Endothelial cell of umbilical vein (primary cell): Measurements from ENCODE around the gene SIPA1L2. TPM values are rescaled to one million over a fixed set of nuclear protein-coding genes. Genes with fewer than 3 reads are reported as not detected.
A peak's percentile ranks its signal among the peaks of the same experiment; 100 is the strongest.

Experiments
- BruUV-seq: library from RNA; stranded (reverse); fragments of 400-500 nt; replicated peaks from 2 replicates; lab custom pipeline; 2021; lab: Mats Ljungman, UMichigan
- CTCF ChIA-PET: fragments of 300-600, 350-600 bp; sonication (Branson Sonifier 250); formaldehyde crosslinking; loops from one replicate; lab custom pipeline; 2021; ENCODE audit warnings: antibody characterized with exemption, inconsistent platforms; lab: Charles Lee
- POLR2A ChIA-PET: fragments of 300-600, 350-600 bp; sonication (Branson Sonifier 250); formaldehyde crosslinking; loops from one replicate; lab custom pipeline; 2021; ENCODE audit warnings: antibody characterized with exemption, inconsistent platforms; lab: Charles Lee
- DNase-seq: peaks from one replicate; pipeline ENCODE4 v3.0.0-alpha.2; 2011; ENCODE audit warnings: low read depth, low spot score
- FAIRE-seq: peaks from 2 replicates; lab custom pipeline; 2011; peaks lifted over from hg19 to GRCh38; lab: Jason Lieb, UNC
- H2AFZ ChIP-seq: 2 replicates; pipeline ENCODE4 v1.6.0; 2012; ENCODE audit warnings: low read depth, low read length, control low read depth, inconsistent platforms
- H3K27ac ChIP-seq: 2 replicates; pipeline ENCODE4 v1.5.1; 2011; ENCODE audit warnings: low read depth, mild to moderate bottlenecking, control low read depth, low read length, moderate library complexity; ENCODE audit not compliant: insufficient read depth
- H3K27me3 ChIP-seq, 2 experiments: 2 replicates each; pipeline versions ENCODE4 v1.6.0 to v1.6.1; 2011; ENCODE audit warnings: low read length in 2 of 2, mixed read lengths in 1 of 2; ENCODE audit not compliant: control insufficient read depth in 2 of 2, insufficient read depth in 2 of 2
- H3K36me3 ChIP-seq, 2 experiments: 2 replicates in 1 of 2; 3 replicates in 1 of 2; pipeline ENCODE4 v1.5.1; 2011; ENCODE audit warnings: low read length in 2 of 2, mild to moderate bottlenecking in 1 of 2, moderate library complexity in 1 of 2; ENCODE audit not compliant: control insufficient read depth in 2 of 2, insufficient read depth in 2 of 2; ENCODE audit errors: extremely low read depth in 1 of 2
- H3K4me1 ChIP-seq: 3 replicates; pipeline ENCODE4 v1.5.1; 2011; ENCODE audit warnings: mild to moderate bottlenecking, low read length; ENCODE audit not compliant: control insufficient read depth, insufficient read depth; ENCODE audit errors: extremely low read depth
- H3K4me2 ChIP-seq: 2 replicates; pipeline ENCODE4 v1.6.1; 2011; ENCODE audit warnings: low read length, control low read depth, mixed read lengths; ENCODE audit not compliant: insufficient read depth
- H3K4me3 ChIP-seq, 3 experiments: fragments of 200-600 bp in 1 of 3; sonication (generic), shearing (Covaris generic) in 1 of 3; replicated peaks in 1 of 3; 2 replicates each; pipeline ENCODE4 v1.5.1; 2011 to 2016; ENCODE audit warnings: control low read depth in 3 of 3, low read length in 3 of 3, mild to moderate bottlenecking in 2 of 3, inconsistent platforms in 1 of 3, low read depth in 1 of 3, moderate library complexity in 1 of 3; ENCODE audit not compliant: insufficient read depth in 1 of 3
- H3K79me2 ChIP-seq: 2 replicates; pipeline ENCODE4 v1.6.0; 2012; ENCODE audit warnings: low read length, inconsistent platforms; ENCODE audit not compliant: control insufficient read depth, insufficient read depth
- H3K9ac ChIP-seq: replicated peaks from 2 replicates; pipeline ENCODE3; 2011; ENCODE audit warnings: low read length, control low read depth; ENCODE audit not compliant: insufficient read depth; ENCODE audit errors: extremely low read depth
- H3K9me1 ChIP-seq: replicated peaks from 3 replicates; pipeline ENCODE4 v1.6.0; 2011; ENCODE audit warnings: mild to moderate bottlenecking, low read length; ENCODE audit not compliant: control insufficient read depth, insufficient read depth; ENCODE audit errors: extremely low read depth
- H3K9me3 ChIP-seq: replicated peaks from 2 replicates; pipeline ENCODE4 v1.5.1; 2012; ENCODE audit warnings: low read length, inconsistent platforms; ENCODE audit not compliant: control insufficient read depth, insufficient read depth
- H4K20me1 ChIP-seq: replicated peaks from 2 replicates; pipeline ENCODE3; 2011; ENCODE audit warnings: mild to moderate bottlenecking, low read length; ENCODE audit not compliant: control insufficient read depth, insufficient read depth; ENCODE audit errors: extremely low read depth
- EZH2 ChIP-seq: IDR thresholded peaks from 2 replicates; pipeline ENCODE4 v1.6.1; 2012; ENCODE audit warnings: borderline replicate concordance, low read depth, mild to moderate bottlenecking, moderate library complexity, low read length, inconsistent platforms; ENCODE audit not compliant: severe bottlenecking
- FOS ChIP-seq: IDR thresholded peaks from 2 replicates; pipeline ENCODE4 v1.6.1; 2011; ENCODE audit warnings: mild to moderate bottlenecking, low read length, moderate library complexity, borderline replicate concordance; ENCODE audit not compliant: insufficient read depth
- GATA2 ChIP-seq: IDR thresholded peaks from 2 replicates; pipeline ENCODE4 v1.7.0; 2011; ENCODE audit warnings: low read depth, mild to moderate bottlenecking, moderate library complexity, mixed read lengths, low read length; ENCODE audit not compliant: insufficient read length, insufficient read depth
- JUN ChIP-seq: IDR thresholded peaks from 2 replicates; pipeline ENCODE4 v1.6.1; 2011; ENCODE audit warnings: borderline replicate concordance, low read depth; ENCODE audit not compliant: insufficient read length, insufficient read depth
- MYC ChIP-seq: IDR thresholded peaks from one replicate; pipeline ENCODE4 v1.6.1; 2011; ENCODE audit warnings: mild to moderate bottlenecking, low read depth, low read length
- POLR2A ChIP-seq: IDR thresholded peaks from 2 replicates; pipeline ENCODE4 v1.6.1; 2012; ENCODE audit warnings: low read depth, mild to moderate bottlenecking, control low read depth, low read length
- POLR2AphosphoS5 ChIP-seq: IDR thresholded peaks from 2 replicates; pipeline ENCODE4 v1.6.1; 2012; ENCODE audit warnings: low read depth, mild to moderate bottlenecking, control low read depth, low read length, moderate library complexity; ENCODE audit not compliant: insufficient read depth
- dilution Hi-C: fragments of 300-500 bp; cut with MboI; formaldehyde crosslinking; loops from one replicate; pipeline ENCODE4 v1.15.0; 2019; ENCODE audit warnings: low sequenced_read_pairs; ENCODE audit not compliant: extremely low pct_ligation_motif_present
- intact Hi-C: fragments of 100-400 bp; cut with micrococcal nuclease; formaldehyde crosslinking; loops from one replicate; pipeline ENCODE4 v1.10.0; 2022
- polyA plus RNA-seq, 4 experiments: library from polyadenylated mRNA; depleted of rRNA in 3 of 4; stranded (reverse) in 3 of 4; unstranded in 1 of 4; fragments of >200 nt; gene quantifications; 2 replicates each; pipeline versions ENCODE4 v1.2.1 to v1.2.3, GENCODE V29; 2011 to 2012; ENCODE audit warnings: missing spikeins in 1 of 4
- total RNA-seq: library from RNA; stranded (reverse); gene quantifications from 2 replicates; pipeline ENCODE4 v1.2.3, GENCODE V29; 2021
- TF ChIP-seq, protein P1 (sequence below), 2 donors: IDR thresholded peaks; 1 replicate in 1 of 2; 2 replicates in 1 of 2; pipeline ENCODE4 v1.5.1; 2011; ENCODE audit warnings: low read length in 2 of 2, mild to moderate bottlenecking in 2 of 2, moderate library complexity in 2 of 2, control low read depth in 1 of 2, inconsistent platforms in 1 of 2, low read depth in 1 of 2; ENCODE audit not compliant: insufficient read depth in 1 of 2; ENCODE audit errors: extremely low read depth in 1 of 2
- TF ChIP-seq, protein P2 (sequence below): IDR thresholded peaks from 2 replicates; pipeline ENCODE4 v1.6.1; 2011; ENCODE audit not compliant: insufficient read depth, insufficient read length

Gene SIPA1L2
- total and polyA plus RNA-seq, 2 donors (not counting 3 experiments of a cell fraction or from before 2014, with no cell fraction given) = 3.6 to 12.8 TPM

DNA sequence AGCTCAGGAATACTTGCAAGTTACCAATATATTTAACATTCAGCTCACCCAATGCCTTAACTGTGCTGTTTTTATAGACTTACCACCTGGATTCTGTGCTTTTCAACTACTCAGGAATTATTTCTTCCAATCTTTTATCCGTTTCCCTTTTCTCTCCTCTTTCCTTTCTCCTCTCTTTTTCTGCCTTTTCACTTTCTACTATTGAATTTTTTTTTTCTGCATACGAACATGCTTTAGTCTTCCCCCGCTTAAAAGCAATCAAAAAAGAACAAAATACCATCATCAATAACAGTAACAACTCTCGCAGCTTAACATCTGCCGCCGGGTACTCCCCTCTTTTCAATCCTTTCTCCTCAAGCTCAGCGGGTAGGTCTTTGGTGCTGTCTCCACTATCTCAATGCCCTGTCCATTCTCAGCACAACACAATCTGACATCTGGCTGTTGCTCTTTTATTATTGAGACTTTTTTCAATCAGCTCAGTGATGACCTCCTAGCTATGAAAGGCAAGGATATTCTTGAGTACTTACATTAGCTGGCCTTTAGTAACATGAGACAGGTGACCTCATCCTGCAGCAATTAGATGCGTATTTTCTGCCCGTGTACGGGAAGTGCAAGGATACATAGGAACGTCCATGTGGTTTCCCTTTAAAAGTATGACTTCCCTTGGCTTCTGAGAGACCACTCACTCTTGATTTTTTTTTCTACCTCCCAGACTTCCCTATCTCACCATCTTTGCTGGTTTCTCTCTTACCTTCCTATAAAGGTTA lies 40.2 kb upstream of the SIPA1L2 start:
- no peak overlapping the region for H3K9ac ChIP-seq
- no peak overlapping the region for H3K4me3 ChIP-seq
- H3K27ac ChIP-seq = no peak overlapping the region
- dilution Hi-C loops = loop anchor here (10.0 kb wide), 1 partner anchor 55 kb away; no protein-coding TSS in a partner anchor
- intact Hi-C loops = no loop called here
- DNase-seq = peak; percentile 26
- no peak for FAIRE-seq
- CTCF ChIA-PET = interaction anchor here (0.8 to 1.7 kb wide), 2 partner anchors 14 to 17 kb away, joined by 3 read pairs; no protein-coding TSS in a partner anchor
- TF ChIP-seq MYC = no peak
- TF ChIP-seq POLR2A = no peak
- TF ChIP-seq POLR2AphosphoS5 = no peak
- no peak for TF ChIP-seq FOS
- TF ChIP-seq, protein P1, sequence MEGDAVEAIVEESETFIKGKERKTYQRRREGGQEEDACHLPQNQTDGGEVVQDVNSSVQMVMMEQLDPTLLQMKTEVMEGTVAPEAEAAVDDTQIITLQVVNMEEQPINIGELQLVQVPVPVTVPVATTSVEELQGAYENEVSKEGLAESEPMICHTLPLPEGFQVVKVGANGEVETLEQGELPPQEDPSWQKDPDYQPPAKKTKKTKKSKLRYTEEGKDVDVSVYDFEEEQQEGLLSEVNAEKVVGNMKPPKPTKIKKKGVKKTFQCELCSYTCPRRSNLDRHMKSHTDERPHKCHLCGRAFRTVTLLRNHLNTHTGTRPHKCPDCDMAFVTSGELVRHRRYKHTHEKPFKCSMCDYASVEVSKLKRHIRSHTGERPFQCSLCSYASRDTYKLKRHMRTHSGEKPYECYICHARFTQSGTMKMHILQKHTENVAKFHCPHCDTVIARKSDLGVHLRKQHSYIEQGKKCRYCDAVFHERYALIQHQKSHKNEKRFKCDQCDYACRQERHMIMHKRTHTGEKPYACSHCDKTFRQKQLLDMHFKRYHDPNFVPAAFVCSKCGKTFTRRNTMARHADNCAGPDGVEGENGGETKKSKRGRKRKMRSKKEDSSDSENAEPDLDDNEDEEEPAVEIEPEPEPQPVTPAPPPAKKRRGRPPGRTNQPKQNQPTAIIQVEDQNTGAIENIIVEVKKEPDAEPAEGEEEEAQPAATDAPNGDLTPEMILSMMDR (IDR thresholded peaks at IDR 0.05; ENCODE audit: extremely low read depth in 1 of 2, insufficient read depth in 1 of 2, low read depth in 1 of 2, low read length in 2 of 2) = no peak
- TF ChIP-seq JUN = no peak
- no peak for TF ChIP-seq EZH2
- TF ChIP-seq, protein P2, sequence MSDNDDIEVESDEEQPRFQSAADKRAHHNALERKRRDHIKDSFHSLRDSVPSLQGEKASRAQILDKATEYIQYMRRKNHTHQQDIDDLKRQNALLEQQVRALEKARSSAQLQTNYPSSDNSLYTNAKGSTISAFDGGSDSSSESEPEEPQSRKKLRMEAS = no peak
- TF ChIP-seq GATA2 = no peak
- H3K4me1 ChIP-seq = peaks cover 9% of the 10 kb centered on the region
- no peaks in the 10 kb centered on the region for H3K27me3 ChIP-seq
- no peaks in the 10 kb centered on the region for H3K79me2 ChIP-seq
- H3K9me3 ChIP-seq = no peaks in the 10 kb centered on the region
- H3K36me3 ChIP-seq = no peaks in the 10 kb centered on the region
- H3K9me1 ChIP-seq = no peaks in the 10 kb centered on the region
- no TSS peak for BruUV-seq
- no peak overlapping the region for H2AFZ ChIP-seq
- no peaks in the 10 kb centered on the region for H4K20me1 ChIP-seq
- H3K4me2 ChIP-seq = no peak overlapping the region
- POLR2A ChIA-PET = no interaction called here
